Measurements from ENCODE around the gene BRICD5.

BRICD5 gene

GRCh38 chr16:2237102-2237482 is 26.4 kb upstream of the BRICD5 start:
- no peak for DNase-seq

- no peak for DNase-seq
Observed at GRCh38 chr16:2236337-2237101, 25.9 kb upstream of the BRICD5 start, which contains the start of gene DNASE1L2. TSS of gene DNASE1L2 (plus strand) at chr16:2236444. CDS start at chr16:2236817, 373 bp downstream.

- DNase-seq = no peak
Observed at GRCh38 chr16:2235695-2236336, 25.2 kb upstream of the BRICD5 start.

- no peak for DNase-seq
Observed at GRCh38 chr16:2235234-2235651, 24.6 kb upstream of the BRICD5 start.

GRCh38 chr16:2234813-2235170 is 24.1 kb upstream of the BRICD5 start:
- no peak for DNase-seq

GRCh38 chr16:2233872-2234812 is 23.5 kb upstream of the BRICD5 start:
- DNase-seq = no peak

GRCh38 chr16:2233046-2233775 is 22.5 kb upstream of the BRICD5 start:
- no peak for DNase-seq

GRCh38 chr16:2232094-2232990 is 21.7 kb upstream of the BRICD5 start:
- no peak for DNase-seq

- DNase-seq = no peak
Observed at GRCh38 chr16:2231016-2231931, 20.6 kb upstream of the BRICD5 start.

- no peak for DNase-seq
Observed at GRCh38 chr16:2230376-2230775, 19.7 kb upstream of the BRICD5 start.

- no peak for DNase-seq
Observed at GRCh38 chr16:2229632-2230250, 19.1 kb upstream of the BRICD5 start.

- no peak for DNase-seq
Observed at GRCh38 chr16:2229091-2229490, 18.4 kb upstream of the BRICD5 start.

- no peak for DNase-seq
Observed at GRCh38 chr16:2228161-2228824, 17.6 kb upstream of the BRICD5 start.

GRCh38 chr16:2226918-2227317 is 16.3 kb upstream of the BRICD5 start:
- DNase-seq = no peak

- DNase-seq = no peak
Observed at GRCh38 chr16:2226245-2226793, 15.7 kb upstream of the BRICD5 start.

- DNase-seq = peak; percentile 48
Observed at GRCh38 chr16:2223942-2224486, 13.4 kb upstream of the BRICD5 start.

GRCh38 chr16:2223221-2223941 is 12.7 kb upstream of the BRICD5 start, which contains the start of gene E4F1:
TSS of gene E4F1 (plus strand) at chr16:2223591. CDS start at chr16:2223614, 23 bp downstream.
- DNase-seq = peak; percentile 100

- DNase-seq = no peak
Observed at GRCh38 chr16:2216330-2216729, 5.7 kb upstream of the BRICD5 start.
